Stimulated activated CD4-positive, alpha-beta T cell treated with anti-CD3 and anti-CD28 coated beads, Interleukin-2, amount 100 ng/mL, for 24 hours (primary cell): ENCODE measurements around the gene PAX7.
"Not testable (repeated sequence)": the region's sequence is repeated elsewhere in the genome, so short reads cannot be mapped to it uniquely, and the experiment has no call there.

ENCODE experiments used
- DNase-seq, 2 donors: peaks; one replicate each; pipeline ENCODE4 v3.0.0-alpha.2; 2020

The PAX7 gene

DNA sequence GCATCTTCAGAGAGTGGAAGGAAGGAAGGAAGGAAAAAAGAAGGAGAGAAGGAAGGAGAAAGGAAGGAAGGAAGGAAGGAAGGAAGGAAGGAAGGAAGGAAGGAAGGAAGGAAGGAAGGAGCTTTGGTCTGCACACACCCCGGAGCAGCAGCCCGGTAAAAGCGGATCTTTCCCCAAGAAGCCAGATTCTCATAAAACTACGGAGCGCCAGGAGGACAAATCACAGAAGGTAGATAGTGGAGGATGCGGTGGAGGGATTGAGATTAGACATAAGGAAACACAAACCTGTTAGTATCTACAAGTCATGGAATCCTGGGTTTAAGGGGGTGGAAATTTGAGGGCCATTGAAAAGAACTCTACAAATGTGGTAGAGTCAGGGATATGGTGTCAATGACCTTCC is 36.7 kb downstream of the PAX7 start:
- DNase-seq, result no peak

DNA sequence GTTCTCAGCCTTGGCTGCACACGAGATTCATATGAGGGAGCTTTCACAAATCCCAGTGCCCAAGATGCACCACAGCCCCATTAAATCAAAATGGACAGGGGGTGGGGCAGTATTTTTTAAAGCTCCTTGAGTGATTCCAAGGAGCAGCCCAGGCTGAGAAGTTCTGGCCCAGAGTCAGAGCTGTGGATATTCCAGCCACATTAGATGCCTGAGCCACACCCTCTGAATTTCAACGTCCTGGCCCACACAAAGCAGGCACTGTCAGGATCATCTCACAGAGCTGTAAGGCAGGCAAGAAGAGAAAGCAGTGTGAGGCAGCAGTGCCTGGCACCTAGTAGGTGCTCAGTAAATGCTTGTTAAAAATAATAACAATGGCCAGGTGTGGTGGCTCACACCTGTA is 37.4 kb downstream of the PAX7 start:
- DNase-seq, result no peak

DNA sequence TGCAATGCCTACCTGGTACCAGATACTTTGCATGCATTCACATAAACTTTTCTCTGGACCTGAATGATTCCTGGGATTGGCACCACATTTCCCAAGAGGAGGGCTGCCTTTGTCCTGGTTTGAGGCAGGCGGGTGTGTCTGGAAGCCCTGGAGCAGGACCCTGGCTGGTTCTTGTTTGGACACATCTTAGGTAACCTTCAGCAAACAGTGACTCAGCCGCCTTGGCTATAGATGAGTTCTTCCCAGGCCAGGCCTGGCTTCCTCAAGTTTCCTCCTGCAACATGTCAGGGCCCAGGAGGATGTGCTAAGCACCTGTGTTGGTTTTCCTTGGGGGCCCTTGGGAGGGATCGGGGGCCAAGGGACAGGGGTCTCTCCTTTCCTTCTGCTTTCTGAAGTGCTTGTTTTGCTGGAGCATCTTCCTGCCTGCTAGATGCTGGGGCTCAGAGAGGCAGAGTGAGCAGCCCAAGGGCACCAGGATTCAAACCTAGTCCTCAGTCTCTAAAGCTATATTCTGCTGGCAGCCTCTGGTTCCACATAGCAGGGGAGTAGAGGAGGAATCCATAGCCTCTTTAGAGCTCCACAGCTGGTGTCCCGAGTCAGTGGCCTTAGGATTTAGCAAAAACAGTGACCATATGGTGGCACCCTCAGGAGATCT is 38.2 kb downstream of the PAX7 start:
- DNase-seq, result no peak

DNA sequence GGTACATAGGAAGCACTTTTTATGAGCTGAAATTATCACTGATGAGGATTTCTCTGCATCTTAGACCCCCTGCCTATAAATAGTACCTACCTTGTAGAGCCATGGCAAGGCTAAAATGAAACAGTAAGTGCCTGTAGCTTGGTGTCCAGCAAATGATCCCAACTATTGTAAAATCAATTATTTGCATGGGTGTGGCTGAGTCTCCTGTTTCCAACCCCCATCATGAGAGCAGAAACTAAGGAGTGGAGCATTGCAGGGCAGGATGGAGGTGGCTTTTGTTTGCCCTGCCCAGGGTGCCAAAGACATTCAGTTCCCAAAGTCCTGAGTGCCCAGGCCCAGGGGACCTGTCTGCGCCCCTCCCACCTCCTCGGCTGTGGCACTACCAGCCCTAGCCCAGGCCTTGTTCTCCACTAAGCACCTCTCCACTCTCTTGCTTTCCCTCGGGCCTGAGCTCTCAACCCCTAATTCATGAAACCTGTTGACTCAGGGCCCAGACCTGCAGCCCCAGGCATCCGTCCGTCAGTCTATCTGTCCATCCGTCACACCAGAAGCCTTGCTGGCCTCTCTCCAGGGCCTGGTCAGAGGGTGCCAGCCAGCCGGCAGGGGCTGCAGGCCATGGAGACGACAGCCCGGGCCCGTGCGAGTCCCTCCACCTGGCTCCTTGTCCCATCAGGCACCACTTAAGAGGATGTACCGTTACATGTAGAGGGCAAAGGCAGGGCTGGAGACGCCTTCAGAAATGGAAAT is 39.6 kb downstream of the PAX7 start:
- DNase-seq, result no peak

DNA sequence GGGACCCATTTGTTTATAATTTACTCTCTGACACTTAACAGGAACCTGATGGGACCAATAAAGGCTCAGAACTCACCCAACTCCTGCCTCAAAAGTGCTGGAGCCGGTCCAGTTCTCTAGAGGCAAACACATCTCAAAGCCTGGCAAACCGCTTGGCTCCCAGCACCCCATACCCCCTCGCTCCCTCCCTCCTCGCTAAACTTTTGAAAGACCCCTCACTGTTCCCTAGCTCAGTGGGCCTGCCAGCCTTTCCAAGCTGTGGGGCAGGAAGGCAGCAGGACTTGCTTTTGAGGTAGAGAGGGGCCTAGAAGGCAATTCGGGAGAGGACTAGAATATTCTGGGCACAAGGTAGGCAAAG is 40.2 kb downstream of the PAX7 start:
- no peak for DNase-seq

GRCh38 chr1:18673976-18674375 is 43.3 kb downstream of the PAX7 start:
- no peak for DNase-seq

GRCh38 chr1:18676332-18676781 is 45.7 kb downstream of the PAX7 start:
- no peak for DNase-seq

DNA sequence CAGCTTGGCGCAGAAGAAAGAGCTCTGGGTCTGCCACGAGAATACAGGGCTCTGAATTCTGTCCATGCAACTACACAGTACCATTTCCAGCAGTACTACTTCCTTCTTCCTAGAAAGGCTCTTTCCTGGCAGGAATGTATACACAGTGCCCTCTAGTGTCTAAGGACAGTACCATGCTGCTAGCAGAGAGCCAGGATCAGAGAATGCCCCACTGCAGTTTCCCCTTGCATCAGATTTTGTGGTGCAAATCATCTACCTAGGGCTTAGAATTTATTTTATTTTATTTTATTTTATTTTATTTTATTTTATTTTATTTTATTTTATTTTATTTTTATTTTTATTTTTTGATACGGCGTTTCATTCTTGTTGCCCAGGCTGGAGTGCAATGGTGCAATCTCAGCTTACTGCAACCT is 50.8 kb downstream of the PAX7 start:
- DNase-seq, result no peak

GRCh38 chr1:18682375-18682774 is 51.7 kb downstream of the PAX7 start:
- no peak for DNase-seq

DNA sequence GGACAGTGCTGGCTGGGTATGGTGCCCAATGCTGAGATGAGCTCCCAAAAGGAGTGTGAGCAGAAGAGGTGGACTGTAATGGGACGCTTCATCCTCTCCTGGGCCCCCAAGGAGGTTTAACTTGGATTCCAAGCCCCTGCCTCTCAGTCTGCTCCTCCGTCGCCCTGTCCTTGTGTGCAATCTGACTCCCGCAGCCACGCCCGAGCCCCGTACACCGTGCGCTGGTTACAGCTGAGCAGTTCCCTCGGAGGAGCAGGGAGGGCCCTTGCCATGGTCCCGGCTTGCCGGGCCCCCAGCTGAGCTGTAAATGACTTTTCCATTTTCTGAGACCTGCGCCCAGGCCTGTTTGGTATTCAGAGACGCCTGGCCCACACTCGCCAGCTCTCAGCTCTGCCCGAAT is 53.7 kb downstream of the PAX7 start:
- DNase-seq, result no peak

- DNase-seq, result no peak
These were observed 55.9 kb downstream of the PAX7 start for GRCh38 chr1:18686540-18686939.

DNA sequence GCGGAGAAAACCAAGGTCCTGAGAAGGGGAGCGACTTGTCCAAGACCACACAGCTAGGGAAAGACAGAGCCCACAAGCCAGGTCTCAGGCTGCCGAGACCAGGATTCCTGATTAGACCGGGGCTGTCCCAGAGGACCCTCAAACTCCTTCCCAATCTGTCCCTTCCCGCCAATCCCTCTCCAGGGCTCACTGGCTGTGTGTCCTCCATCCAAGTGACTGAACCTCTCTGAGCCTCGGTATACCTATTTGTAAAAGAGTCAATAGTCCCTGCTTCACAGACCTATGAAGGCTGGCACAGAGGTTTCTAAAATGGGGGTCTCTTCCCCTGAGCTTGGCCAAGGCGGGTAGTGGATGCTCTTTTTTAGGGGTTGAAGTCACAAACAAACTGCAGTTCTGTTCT is 56.6 kb downstream of the PAX7 start:
- DNase-seq, result no peak

DNA sequence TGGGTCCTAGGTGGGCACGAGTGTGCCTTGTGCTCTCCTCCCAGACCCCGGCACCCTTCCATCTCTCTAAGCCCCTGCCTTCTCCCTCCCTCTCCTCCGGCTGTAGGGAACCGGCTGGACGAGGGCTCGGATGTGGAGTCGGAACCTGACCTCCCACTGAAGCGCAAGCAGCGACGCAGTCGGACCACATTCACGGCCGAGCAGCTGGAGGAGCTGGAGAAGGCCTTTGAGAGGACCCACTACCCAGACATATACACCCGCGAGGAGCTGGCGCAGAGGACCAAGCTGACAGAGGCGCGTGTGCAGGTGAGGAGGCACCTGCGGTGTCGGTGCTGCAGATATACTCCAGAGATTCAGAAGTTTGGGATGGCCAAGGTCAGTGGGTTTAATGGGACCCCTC is 61.0 kb downstream of the PAX7 start:
- DNase-seq, result no peak

DNA sequence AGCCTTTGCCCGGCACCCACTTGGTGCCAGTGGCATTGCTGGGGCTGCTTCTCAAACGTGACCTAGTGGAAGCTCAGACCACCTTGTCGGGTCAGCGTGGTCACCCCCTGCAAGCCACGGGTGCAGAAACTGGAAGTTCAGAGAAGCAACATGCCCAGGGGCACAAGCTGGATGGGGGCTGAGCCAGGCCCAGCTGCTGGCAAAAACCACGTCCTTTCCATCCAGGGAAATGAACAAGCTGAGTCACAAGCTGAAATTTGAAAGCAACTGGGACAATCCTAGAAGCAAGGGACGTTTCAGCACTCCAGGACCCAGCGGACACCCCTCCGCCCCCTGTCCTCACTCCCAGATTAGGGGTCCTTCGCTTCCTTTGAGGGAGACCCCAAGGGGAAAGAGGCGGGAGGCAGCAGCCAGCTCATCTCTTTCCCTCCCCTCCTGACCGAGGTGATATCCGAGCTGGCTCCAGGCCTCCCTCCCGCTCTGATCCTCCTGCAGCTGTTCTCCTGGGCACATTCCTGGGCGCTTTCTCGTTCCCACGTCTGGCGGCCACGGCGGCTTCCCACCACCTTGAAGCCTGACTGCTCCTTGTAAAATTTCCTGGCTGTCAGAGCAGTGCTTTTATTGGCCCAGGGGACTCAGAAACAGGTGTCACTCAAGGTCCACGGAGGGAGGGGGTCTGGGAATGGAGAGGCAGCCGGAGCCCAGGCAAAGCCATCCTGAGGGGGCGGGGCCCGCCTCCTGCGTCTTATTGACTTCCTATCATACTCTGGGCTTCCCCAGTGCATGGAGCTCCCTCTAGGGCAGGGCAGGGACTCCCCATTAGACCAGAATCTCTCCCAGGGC is 62.8 kb downstream of the PAX7 start:
- DNase-seq, result no peak

- not testable (repeated sequence) for DNase-seq
These were observed 63.6 kb downstream of the PAX7 start for GRCh38 chr1:18694289-18694688.

GRCh38 chr1:18697541-18697940 is 66.9 kb downstream of the PAX7 start:
- DNase-seq, result no peak

GRCh38 chr1:18700530-18700929 is 69.9 kb downstream of the PAX7 start:
- DNase-seq, result no peak

DNA sequence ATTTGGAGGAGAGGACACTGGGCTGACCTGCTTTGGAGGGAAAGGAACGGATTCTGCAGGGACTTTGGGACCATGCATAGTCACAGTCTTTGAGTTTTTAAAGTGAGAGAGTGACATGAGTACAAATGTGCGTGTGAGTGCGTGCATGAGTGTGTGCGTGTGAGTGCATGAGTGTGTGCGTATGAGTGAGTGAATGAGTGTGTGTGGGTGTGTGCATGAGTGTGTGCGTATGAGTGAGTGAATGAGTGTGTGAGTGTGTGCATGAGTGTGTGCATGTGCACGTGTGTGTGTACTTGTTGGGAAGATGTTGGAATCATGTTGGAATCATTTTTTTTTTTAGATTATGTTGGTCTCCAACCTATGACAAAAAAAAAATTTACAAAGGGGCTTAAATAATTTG is 70.5 kb downstream of the PAX7 start:
- DNase-seq, result no peak

DNA sequence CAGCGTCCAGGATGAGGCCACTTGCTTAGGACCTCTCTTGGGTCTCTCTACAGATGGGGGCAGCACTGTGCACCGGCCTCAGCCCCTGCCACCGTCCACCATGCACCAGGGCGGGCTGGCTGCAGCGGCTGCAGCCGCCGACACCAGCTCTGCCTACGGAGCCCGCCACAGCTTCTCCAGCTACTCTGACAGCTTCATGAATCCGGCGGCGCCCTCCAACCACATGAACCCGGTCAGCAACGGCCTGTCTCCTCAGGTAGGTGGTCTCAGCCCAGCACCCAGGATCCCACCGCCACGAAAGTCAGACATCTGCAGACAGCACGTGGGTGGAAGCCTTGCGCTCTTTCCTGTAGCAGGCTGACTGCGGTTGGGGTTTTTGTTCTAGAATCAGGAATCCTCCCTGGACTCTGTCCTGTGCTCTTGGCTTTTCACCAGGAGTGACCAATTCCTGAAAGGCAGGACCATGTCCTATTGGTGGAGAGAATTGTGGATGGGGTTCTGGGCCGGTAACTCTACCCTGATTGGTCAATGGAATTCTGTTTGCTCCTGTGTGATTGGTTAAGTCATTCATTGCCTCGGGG is 72.5 kb downstream of the PAX7 start:
- DNase-seq, result no peak

- DNase-seq, result no peak
These were observed 75.2 kb downstream of the PAX7 start for GRCh38 chr1:18705811-18706210.

GRCh38 chr1:18707696-18708257 is 77.1 kb downstream of the PAX7 start:
- no peak for DNase-seq

GRCh38 chr1:18710002-18710401 is 79.4 kb downstream of the PAX7 start:
- DNase-seq, result no peak

GRCh38 chr1:18711003-18711402 is 80.4 kb downstream of the PAX7 start:
- no peak for DNase-seq
